Bronchus fibroblast of lung (primary cell): ENCODE data around the gene ARMC8. TPM values are rescaled to one million over a fixed set of nuclear protein-coding genes. Genes with fewer than 3 reads are reported as not detected.

Experiments
- total RNA-seq: library from RNA; depleted of rRNA; stranded (reverse); fragments of >200 nt; gene quantifications from 2 replicates; pipeline ENCODE4 v1.2.3, GENCODE V29; 2015

The ARMC8 gene, protein sequence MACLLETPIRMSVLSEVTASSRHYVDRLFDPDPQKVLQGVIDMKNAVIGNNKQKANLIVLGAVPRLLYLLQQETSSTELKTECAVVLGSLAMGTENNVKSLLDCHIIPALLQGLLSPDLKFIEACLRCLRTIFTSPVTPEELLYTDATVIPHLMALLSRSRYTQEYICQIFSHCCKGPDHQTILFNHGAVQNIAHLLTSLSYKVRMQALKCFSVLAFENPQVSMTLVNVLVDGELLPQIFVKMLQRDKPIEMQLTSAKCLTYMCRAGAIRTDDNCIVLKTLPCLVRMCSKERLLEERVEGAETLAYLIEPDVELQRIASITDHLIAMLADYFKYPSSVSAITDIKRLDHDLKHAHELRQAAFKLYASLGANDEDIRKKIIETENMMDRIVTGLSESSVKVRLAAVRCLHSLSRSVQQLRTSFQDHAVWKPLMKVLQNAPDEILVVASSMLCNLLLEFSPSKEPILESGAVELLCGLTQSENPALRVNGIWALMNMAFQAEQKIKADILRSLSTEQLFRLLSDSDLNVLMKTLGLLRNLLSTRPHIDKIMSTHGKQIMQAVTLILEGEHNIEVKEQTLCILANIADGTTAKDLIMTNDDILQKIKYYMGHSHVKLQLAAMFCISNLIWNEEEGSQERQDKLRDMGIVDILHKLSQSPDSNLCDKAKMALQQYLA
- total RNA-seq: 36.7 and 39.4 TPM in 2 replicates

DNA sequence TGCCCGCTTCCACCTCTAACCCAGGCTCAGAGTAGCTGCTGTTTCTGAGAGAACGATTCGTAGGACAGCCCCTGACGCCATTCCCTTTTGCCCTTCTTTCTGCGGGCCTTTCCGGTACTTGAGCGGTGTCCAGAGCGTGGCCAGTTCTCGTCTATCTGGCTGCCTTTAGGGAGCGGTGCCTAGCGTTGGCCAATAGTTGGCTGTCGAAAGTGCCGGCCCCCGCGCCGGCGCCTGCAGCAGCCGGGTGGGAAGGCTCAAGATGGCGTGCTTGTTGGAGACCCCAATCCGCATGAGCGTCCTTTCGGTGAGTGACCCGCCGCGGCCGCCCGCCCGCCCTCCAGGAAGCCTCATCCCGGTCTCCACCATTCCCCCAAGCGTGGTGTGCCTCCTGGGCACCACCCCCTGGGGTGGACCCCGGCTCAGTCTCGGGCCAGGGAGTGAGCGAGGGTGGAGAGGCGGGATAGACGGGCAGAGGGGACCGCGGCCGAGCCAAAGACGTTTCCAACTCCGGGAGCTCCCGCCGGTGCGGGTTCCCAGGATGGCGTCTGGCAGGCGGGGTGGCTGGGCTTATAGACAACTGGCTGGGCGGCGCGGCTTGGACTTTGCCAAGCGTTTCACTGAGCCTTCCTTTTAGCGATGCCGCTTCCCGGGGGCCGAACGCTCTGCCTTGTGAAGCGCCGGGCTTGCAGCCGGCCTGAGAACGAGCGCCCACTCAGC is at the start of gene ARMC8:
Gene ARMC8 (plus strand): TSS at position 6 of the 717 bp plus-strand sequence. CDS start 254 bp downstream, at position 260.

DNA sequence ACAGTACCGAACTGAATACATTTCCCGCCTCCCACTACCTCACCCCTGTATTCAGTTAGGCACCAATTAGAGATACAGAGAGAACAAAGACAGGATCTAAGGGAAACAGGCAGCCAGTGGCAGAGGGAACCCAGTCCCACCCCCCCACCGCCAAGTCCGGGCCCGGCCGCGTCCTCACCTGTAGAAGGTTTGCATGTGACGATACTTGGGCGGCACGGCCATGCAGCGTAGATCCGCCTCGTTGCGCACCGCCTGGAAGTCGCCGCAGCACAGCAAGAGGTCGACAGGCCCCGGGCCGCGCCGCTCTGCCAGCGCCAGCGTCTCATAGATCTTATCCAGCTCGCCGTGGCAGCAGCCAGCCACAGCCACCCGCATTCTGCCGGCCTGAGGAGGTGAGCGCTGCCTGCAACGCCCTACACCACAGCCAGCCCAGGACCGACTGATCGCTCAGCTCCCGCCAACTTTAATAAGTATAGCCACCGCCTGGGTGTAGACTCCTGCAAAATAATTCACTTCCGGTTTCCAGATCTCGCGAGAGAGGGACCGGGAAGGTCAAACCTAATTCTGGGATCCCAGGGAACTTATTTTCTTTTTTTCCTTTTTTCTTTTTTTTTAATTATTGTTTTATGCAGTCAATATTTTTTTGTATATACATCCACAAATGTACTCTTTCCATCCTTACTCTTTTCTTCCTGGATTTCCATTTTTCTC is 12.5 kb upstream of the ARMC8 start, which contains the start of gene DBR1:
Gene DBR1 (minus strand): TSS at position 501 of the 711 bp plus-strand sequence. CDS start 126 bp downstream, at position 375.

DNA sequence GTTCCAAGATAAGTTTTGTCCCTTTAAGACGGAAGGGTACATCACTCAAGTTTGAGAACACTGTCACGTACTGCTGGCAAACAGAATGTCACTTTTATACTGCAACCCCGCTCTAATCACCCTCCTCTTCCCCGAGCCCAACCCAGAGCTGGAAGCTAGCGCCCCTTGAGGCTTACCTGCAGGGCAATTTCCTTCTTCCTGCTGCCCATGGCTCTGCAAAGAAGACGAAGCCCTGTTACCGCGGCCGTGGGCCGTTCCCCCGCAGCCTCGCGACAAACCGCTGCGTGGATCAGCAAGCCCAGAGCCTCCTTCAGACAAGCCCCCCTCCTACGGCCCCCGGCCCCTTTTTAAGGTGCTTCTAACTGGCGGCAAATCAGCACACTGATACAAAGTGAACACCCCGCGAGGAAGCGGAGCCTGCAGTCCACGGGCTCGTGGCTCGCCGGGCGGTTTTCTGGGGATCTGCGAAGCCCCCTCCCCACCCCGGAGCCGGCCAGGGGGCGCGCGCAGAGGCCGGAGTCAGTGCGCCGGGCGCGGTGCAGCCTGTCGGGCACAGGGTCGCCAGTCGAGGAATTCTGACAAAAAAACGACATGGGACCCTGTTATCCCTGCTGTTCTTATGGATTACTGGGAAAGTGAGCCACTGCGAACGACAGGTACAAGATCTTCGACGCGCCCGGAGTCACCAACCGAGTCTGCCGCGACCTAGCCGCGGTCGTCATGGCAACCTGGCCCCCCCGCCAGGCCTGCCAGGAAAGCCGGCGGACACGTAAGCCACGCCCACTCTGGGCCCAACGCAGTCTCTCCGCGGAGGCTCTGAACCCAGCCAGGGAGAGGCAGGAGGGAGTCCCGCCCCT is 142.3 kb downstream of the ARMC8 start, which contains the start of gene NME9:
Gene NME9 (minus strand): TSS at position 725 of the 857 bp plus-strand sequence. CDS start 516 bp downstream, at position 209.

Other genes with a start within 250 kb of the ARMC8 start
- not detected in 2 replicates for gene CLDN18, start 177.1 kb upstream of the ARMC8 start, total RNA-seq
- 9.2 and 13.6 TPM in 2 replicates for gene DZIP1L, start 71.7 kb upstream of the ARMC8 start, total RNA-seq
- not detected in 2 replicates for gene A4GNT, start 54.9 kb upstream of the ARMC8 start, total RNA-seq
- gene DBR1, start 12.4 kb upstream of the ARMC8 start, total RNA-seq: 11.4 and 16.0 TPM in 2 replicates
- not detected in 2 replicates for gene NME9, start 142.6 kb downstream of the ARMC8 start, total RNA-seq
- gene MRAS, start 161.3 kb downstream of the ARMC8 start, total RNA-seq: 15.0 and 15.6 TPM in 2 replicates
- 0.17 TPM in 1 of 2 replicates, not detected in the other for gene ESYT3, start 247.3 kb downstream of the ARMC8 start, total RNA-seq